Naive thymus-derived CD4-positive, alpha-beta T cell (primary cell): ENCODE data around the gene TRPM4. TPM values are rescaled to one million over a fixed set of nuclear protein-coding genes. Genes with fewer than 3 reads are reported as not detected.

Experiments
- ATAC-seq: fragments of 150-1000 bp; cut with Tn5 transposase; 2 replicates; pipeline ENCODE4 v1.10.0; 2021; ENCODE audit warnings: mild to moderate bottlenecking, moderate library complexity
- CTCF ChIA-PET: fragments of 350-600 bp; sonication (Branson Sonifier 250); formaldehyde crosslinking; loops from one replicate; lab custom pipeline; 2021; ENCODE audit warnings: antibody characterized with exemption; lab: Charles Lee
- POLR2A ChIA-PET: fragments of 350-600 bp; sonication (Branson Sonifier 250); formaldehyde crosslinking; loops from one replicate; lab custom pipeline; 2021; ENCODE audit warnings: antibody characterized with exemption, inconsistent platforms; lab: Charles Lee
- DNase-seq, 9 donors: peaks; one replicate each; pipeline versions ENCODE4 v3.0.0 to v3.0.0-alpha.2; 2020 to 2022; ENCODE audit warnings: mixed read lengths in 1 of 9
- H3K27ac ChIP-seq: one replicate; pipeline ENCODE4 v1.7.0; 2013; ENCODE audit warnings: mild to moderate bottlenecking, low read depth, low read length, moderate library complexity
- H3K27me3 ChIP-seq, 2 donors: one replicate each; pipeline ENCODE4 v1.7.0; 2013; ENCODE audit warnings: low read length in 2 of 2, mild to moderate bottlenecking in 2 of 2, moderate library complexity in 2 of 2; ENCODE audit not compliant: control insufficient read depth in 2 of 2, insufficient read depth in 2 of 2
- H3K36me3 ChIP-seq, 3 experiments: 1 replicate in 2 of 3; 2 replicates in 1 of 3; pipeline ENCODE4 v1.7.0; 2013; ENCODE audit warnings: low read length in 3 of 3, mild to moderate bottlenecking in 3 of 3, moderate library complexity in 1 of 3; ENCODE audit not compliant: insufficient read depth in 3 of 3, control insufficient read depth in 2 of 3
- H3K4me1 ChIP-seq, 2 donors: one replicate each; pipeline ENCODE4 v1.7.0; 2013; ENCODE audit warnings: low read length in 2 of 2, mild to moderate bottlenecking in 2 of 2, moderate library complexity in 1 of 2; ENCODE audit not compliant: control insufficient read depth in 2 of 2, insufficient read depth in 2 of 2
- H3K4me3 ChIP-seq: 2 replicates; pipeline ENCODE4 v1.7.0; 2013; ENCODE audit warnings: mild to moderate bottlenecking, low read length
- H3K9me3 ChIP-seq, 3 experiments: 1 replicate in 2 of 3; 2 replicates in 1 of 3; pipeline ENCODE4 v1.7.0; 2013; ENCODE audit warnings: low read length in 3 of 3; ENCODE audit not compliant: control insufficient read depth in 2 of 3
- H3K27ac Mint-ChIP-seq, 9 donors: one replicate each; pipeline ENCODE4 v1.8.0; 2020 to 2022; ENCODE audit warnings: mixed read lengths in 9 of 9, mild to moderate bottlenecking in 8 of 9, moderate library complexity in 5 of 9, inconsistent platforms in 2 of 9
- H3K27me3 Mint-ChIP-seq, 5 donors: one replicate each; pipeline ENCODE4 v1.8.0; 2021 to 2022; ENCODE audit warnings: mixed read lengths in 5 of 5, mild to moderate bottlenecking in 1 of 5
- H3K36me3 Mint-ChIP-seq, 5 donors: one replicate each; pipeline ENCODE4 v1.8.0; 2020 to 2022; ENCODE audit warnings: mixed read lengths in 5 of 5, mild to moderate bottlenecking in 3 of 5, inconsistent platforms in 1 of 5
- H3K4me1 Mint-ChIP-seq, 7 donors: one replicate each; pipeline ENCODE4 v1.8.0; 2020 to 2022; ENCODE audit warnings: mixed read lengths in 7 of 7, mild to moderate bottlenecking in 3 of 7, inconsistent platforms in 1 of 7
- H3K4me3 Mint-ChIP-seq, 10 donors: one replicate each; pipeline ENCODE4 v1.8.0; 2020 to 2022; ENCODE audit warnings: mild to moderate bottlenecking in 10 of 10, mixed read lengths in 10 of 10, moderate library complexity in 6 of 10, inconsistent platforms in 2 of 10
- H3K9me3 Mint-ChIP-seq, 11 donors: one replicate each; pipeline ENCODE4 v1.8.0; 2020 to 2022; ENCODE audit warnings: mixed read lengths in 11 of 11, mild to moderate bottlenecking in 4 of 11, inconsistent platforms in 1 of 11, moderate library complexity in 1 of 11
- intact Hi-C, 2 donors: fragments of 100-400 bp; cut with micrococcal nuclease; formaldehyde crosslinking; loops; one replicate each; pipeline ENCODE4 v1.15.1; 2023
- polyA plus RNA-seq, 2 donors: library from polyadenylated mRNA; unstranded; fragments of 300-500 nt; fragmentation: Illumina TruSeq; gene quantifications; one replicate each; pipeline ENCODE4 v1.2.3, GENCODE V29; 2021
- total RNA-seq, 6 experiments: library from RNA in 5 of 6; stranded (reverse) in 5 of 6; gene quantifications; 1 replicate in 5 of 6; 2 replicates in 1 of 6; pipeline ENCODE4 v1.2.3 and lab custom pipeline; 2021 to 2026

TRPM4 gene
- total and polyA plus RNA-seq, 7 experiments from 2014 or later, result 0.13 to 3.2 (median 0.85) TPM; not detected in 2

- POLR2A ChIA-PET, result no interaction called here
- intact Hi-C loops, result no loop called here
Observed at GRCh38 chr19:49193822-49194394, 36.3 kb downstream of the TRPM4 start.

GRCh38 chr19:49194408-49194807 is 36.8 kb downstream of the TRPM4 start:
- Histone ChIP-seq H3K9me3 (no peaks in the 10 kb centered on the region), H3K36me3 (no peaks in the 10 kb centered on the region), H3K27me3 (no peaks in the 10 kb centered on the region), H3K4me3 (no peak overlapping the region), H3K4me1 (peaks cover 2 to 4% of the 10 kb centered on the region in 2 donors), H3K27ac (no peak overlapping the region)
- Mint-ChIP-seq H3K27ac (no peak overlapping the region), H3K4me1 (peaks cover 2 to 18% (median 9%) of the 10 kb centered on the region in 7 donors), H3K4me3 (no peak overlapping the region), H3K36me3 (no peaks in the 10 kb centered on the region), H3K27me3 (peaks cover 0 to 12% (median 0%) of the 10 kb centered on the region in 5 donors), H3K9me3 (no peaks in the 10 kb centered on the region)
- ChIA-PET POLR2A (no interaction called here), CTCF (interaction anchor here (0.6 to 1.6 kb wide), 2 partner anchors 31 to 98 kb away, joined by 3 read pairs; no protein-coding TSS in a partner anchor)
- ATAC-seq (no peak), DNase-seq (no peak)
- intact Hi-C loops, result no loop called here

More at GRCh38 chr19:49193822-49194394, 36.3 kb downstream of the TRPM4 start:
- Histone ChIP-seq H3K4me1 (peaks cover 3 to 4% of the 10 kb centered on the region in 2 donors), H3K36me3 (no peaks in the 10 kb centered on the region), H3K27ac (no peak overlapping the region), H3K4me3 (no peak overlapping the region), H3K27me3 (no peaks in the 10 kb centered on the region), H3K9me3 (no peaks in the 10 kb centered on the region)
- DNase-seq (no peak), ATAC-seq (no peak)
- no peak overlapping the region for H3K27ac Mint-ChIP-seq
- H3K36me3 Mint-ChIP-seq, result no peaks in the 10 kb centered on the region
- CTCF ChIA-PET, result no interaction called here
- peaks cover 5 to 19% (median 11%) of the 10 kb centered on the region in 7 donors for H3K4me1 Mint-ChIP-seq
- H3K27me3 Mint-ChIP-seq, result peaks cover 0 to 12% (median 0%) of the 10 kb centered on the region in 5 donors
- H3K4me3 Mint-ChIP-seq, result no peak overlapping the region
- no peaks in the 10 kb centered on the region for H3K9me3 Mint-ChIP-seq

DNA sequence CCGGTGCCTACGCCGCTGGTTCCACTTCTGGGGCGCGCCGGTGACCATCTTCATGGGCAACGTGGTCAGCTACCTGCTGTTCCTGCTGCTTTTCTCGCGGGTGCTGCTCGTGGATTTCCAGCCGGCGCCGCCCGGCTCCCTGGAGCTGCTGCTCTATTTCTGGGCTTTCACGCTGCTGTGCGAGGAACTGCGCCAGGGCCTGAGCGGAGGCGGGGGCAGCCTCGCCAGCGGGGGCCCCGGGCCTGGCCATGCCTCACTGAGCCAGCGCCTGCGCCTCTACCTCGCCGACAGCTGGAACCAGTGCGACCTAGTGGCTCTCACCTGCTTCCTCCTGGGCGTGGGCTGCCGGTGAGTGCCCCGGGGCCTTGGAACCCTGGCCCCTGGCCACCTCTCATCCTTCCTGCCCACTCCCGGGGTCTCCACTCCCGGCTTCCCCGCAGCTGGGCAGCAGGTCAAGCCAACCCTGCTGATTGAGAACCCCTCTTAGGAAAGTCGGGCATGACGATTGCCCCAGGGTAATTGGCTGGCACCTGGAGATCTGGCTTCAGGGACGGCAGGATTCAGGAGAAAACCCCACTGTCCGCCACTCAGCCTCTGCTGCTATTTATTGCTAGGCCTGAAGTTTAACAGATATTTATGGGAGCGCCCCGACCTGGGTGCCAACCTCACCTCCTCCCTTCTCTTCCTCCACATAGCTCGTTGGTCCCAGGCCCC is 39.1 kb downstream of the TRPM4 start:
- ATAC-seq (no peak), DNase-seq (no peak)
- Mint-ChIP-seq H3K4me1 (peaks cover 0 to 9% (median 0%) of the 10 kb centered on the region in 7 donors), H3K9me3 (no peaks in the 10 kb centered on the region), H3K4me3 (no peak overlapping the region), H3K27me3 (peaks cover 0 to 12% (median 0%) of the 10 kb centered on the region in 5 donors), H3K36me3 (no peaks in the 10 kb centered on the region), H3K27ac (no peak overlapping the region)
- intact Hi-C loops, result no loop called here
- no peaks in the 10 kb centered on the region for H3K27me3 ChIP-seq
- ChIA-PET CTCF (no interaction called here), POLR2A (interaction anchor here (1.1 kb wide), 1 partner anchor 99 kb away, joined by 3 read pairs; no protein-coding TSS in a partner anchor)
- no peak overlapping the region for H3K4me3 ChIP-seq
- no peaks in the 10 kb centered on the region for H3K9me3 ChIP-seq
- no peaks in the 10 kb centered on the region for H3K36me3 ChIP-seq
- H3K27ac ChIP-seq, result no peak overlapping the region
- H3K4me1 ChIP-seq, result no peaks in the 10 kb centered on the region

- Histone ChIP-seq H3K27me3 (no peaks in the 10 kb centered on the region), H3K4me1 (no peaks in the 10 kb centered on the region), H3K9me3 (no peaks in the 10 kb centered on the region), H3K4me3 (no peak overlapping the region), H3K27ac (no peak overlapping the region), H3K36me3 (no peaks in the 10 kb centered on the region)
- POLR2A ChIA-PET, result no interaction called here
- Mint-ChIP-seq H3K4me3 (no peak overlapping the region), H3K9me3 (peaks cover 0 to 2% (median 0%) of the 10 kb centered on the region in 11 donors), H3K4me1 (peaks cover 0 to 9% (median 0%) of the 10 kb centered on the region in 7 donors), H3K36me3 (no peaks in the 10 kb centered on the region), H3K27ac (no peak overlapping the region), H3K27me3 (peaks cover 0 to 3% (median 0%) of the 10 kb centered on the region in 5 donors)
- DNase-seq, result no peak
- intact Hi-C loops, result no loop called here
- no peak for ATAC-seq
- CTCF ChIA-PET, result interaction anchor here (0.6 to 1.1 kb wide), 2 partner anchors 8 to 128 kb away, joined by 3 to 4 read pairs; partner anchors contain the start of gene KCNA7
Observed at GRCh38 chr19:49200238-49200862, 42.8 kb downstream of the TRPM4 start.

DNA sequence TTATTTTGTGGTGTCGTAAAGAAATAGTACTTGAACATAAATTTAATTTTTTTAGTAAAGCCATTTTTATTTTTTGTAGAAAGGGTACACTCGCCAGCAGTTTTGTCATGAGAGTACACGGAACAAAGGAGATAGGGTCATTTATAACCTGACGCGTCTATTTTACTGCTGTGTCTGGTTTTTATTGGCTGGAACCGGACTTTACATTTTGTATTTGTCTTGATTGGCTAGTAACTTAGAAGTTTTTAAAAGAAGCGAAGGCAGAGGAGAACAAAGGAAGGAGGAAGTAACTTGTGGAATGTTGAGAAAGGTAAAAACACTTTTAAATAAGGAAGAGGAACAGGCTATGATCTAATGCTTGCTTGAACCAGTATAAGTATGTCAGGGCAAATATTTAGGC is 43.5 kb downstream of the TRPM4 start:
- H3K9me3 ChIP-seq, result no peaks in the 10 kb centered on the region
- Mint-ChIP-seq H3K4me3 (no peak overlapping the region), H3K36me3 (no peaks in the 10 kb centered on the region), H3K27ac (no peak overlapping the region), H3K9me3 (peaks cover 0 to 2% (median 0%) of the 10 kb centered on the region in 11 donors), H3K27me3 (peaks cover 0 to 3% (median 0%) of the 10 kb centered on the region in 5 donors), H3K4me1 (peaks cover 0 to 9% (median 0%) of the 10 kb centered on the region in 7 donors)
- no peak overlapping the region for H3K4me3 ChIP-seq
- no peaks in the 10 kb centered on the region for H3K36me3 ChIP-seq
- no peak overlapping the region for H3K27ac ChIP-seq
- ATAC-seq, result no peak
- no peaks in the 10 kb centered on the region for H3K4me1 ChIP-seq
- ChIA-PET CTCF (no interaction called here), POLR2A (no interaction called here)
- no peak for DNase-seq
- no peaks in the 10 kb centered on the region for H3K27me3 ChIP-seq
- intact Hi-C loops, result no loop called here

- no peaks in the 10 kb centered on the region for H3K4me1 ChIP-seq
- CTCF ChIA-PET, result no interaction called here
- intact Hi-C loops, result no loop called here
- Mint-ChIP-seq H3K9me3 (peaks cover 0 to 2% (median 0%) of the 10 kb centered on the region in 11 donors), H3K27ac (no peak overlapping the region), H3K4me1 (peaks cover 0 to 9% (median 0%) of the 10 kb centered on the region in 7 donors), H3K4me3 (no peak overlapping the region), H3K36me3 (no peaks in the 10 kb centered on the region), H3K27me3 (peaks cover 0 to 2% (median 0%) of the 10 kb centered on the region in 5 donors)
- no peaks in the 10 kb centered on the region for H3K36me3 ChIP-seq
- no peak overlapping the region for H3K27ac ChIP-seq
- H3K27me3 ChIP-seq, result no peaks in the 10 kb centered on the region
- no peaks in the 10 kb centered on the region for H3K9me3 ChIP-seq
- DNase-seq (no peak), ATAC-seq (no peak)
- POLR2A ChIA-PET, result no interaction called here
- no peak overlapping the region for H3K4me3 ChIP-seq
Observed at GRCh38 chr19:49205114-49205513, 47.5 kb downstream of the TRPM4 start.
